Loucy (cell line): ENCODE results near the gene ZNF195.

ENCODE experiments used
- H2AFZ ChIP-seq: fragments of 200-600 bp; sonication (generic); 2 replicates; pipeline ENCODE4 v1.6.0; 2016; ENCODE audit warnings: antibody characterized with exemption, mild to moderate bottlenecking, low read length, moderate library complexity
- H3F3A ChIP-seq: fragments of 200-600 bp; 2 replicates; pipeline ENCODE4 v1.6.0; 2016; ENCODE audit warnings: antibody characterized with exemption, low read depth, mild to moderate bottlenecking
- H3K27me3 ChIP-seq: fragments of 200-600 bp; sonication (generic); 2 replicates; pipeline ENCODE4 v1.6.1; 2014; ENCODE audit warnings: low read length, mild to moderate bottlenecking; ENCODE audit not compliant: insufficient read depth, poor library complexity, severe bottlenecking
- H3K36me3 ChIP-seq: fragments of 200-600 bp; sonication (generic); 2 replicates; pipeline ENCODE4 v1.6.1; 2016; ENCODE audit warnings: low read length; ENCODE audit not compliant: insufficient read depth
- H3K4me1 ChIP-seq: fragments of 200-600 bp; sonication (generic); 2 replicates; pipeline ENCODE4 v1.5.1; 2014; ENCODE audit warnings: low read length, mild to moderate bottlenecking; ENCODE audit not compliant: insufficient read depth, poor library complexity, severe bottlenecking
- H3K4me2 ChIP-seq: fragments of 200-600 bp; sonication (generic); 2 replicates; pipeline ENCODE4 v1.6.0; 2014; ENCODE audit warnings: antibody characterized with exemption, low read length, low read depth, mild to moderate bottlenecking; ENCODE audit not compliant: poor library complexity, severe bottlenecking
- H3K4me3 ChIP-seq: fragments of 200-600 bp; sonication (generic); 2 replicates; pipeline ENCODE4 v1.5.1; 2014; ENCODE audit warnings: low read length, mild to moderate bottlenecking, mixed read lengths; ENCODE audit not compliant: poor library complexity, severe bottlenecking
- H3K79me2 ChIP-seq: fragments of 200-600 bp; sonication (generic); 2 replicates; pipeline ENCODE4 v1.6.1; 2014; ENCODE audit warnings: low read length; ENCODE audit not compliant: insufficient read depth
- H3K9ac ChIP-seq: fragments of 200-600 bp; sonication (generic); 2 replicates; pipeline ENCODE4 v1.6.0; 2014; ENCODE audit warnings: mild to moderate bottlenecking, low read depth, low read length, moderate library complexity; ENCODE audit not compliant: poor library complexity, severe bottlenecking
- H3K9me2 ChIP-seq: fragments of 200-600 bp; sonication (generic); replicated peaks from 2 replicates; pipeline ENCODE4 v1.6.1; 2016; ENCODE audit warnings: low read depth, low read length, mixed read lengths
- H3K9me3 ChIP-seq: fragments of 200-600 bp; sonication (generic); 2 replicates; pipeline ENCODE4 v1.6.1; 2014; ENCODE audit warnings: mild to moderate bottlenecking, antibody characterized with exemption, low read length, low read depth; ENCODE audit not compliant: insufficient read depth
- H4K20me1 ChIP-seq: fragments of 200-600 bp; sonication (generic); 2 replicates; pipeline ENCODE4 v1.6.0; 2014; ENCODE audit warnings: antibody characterized with exemption, low read length, mild to moderate bottlenecking; ENCODE audit not compliant: insufficient read depth, poor library complexity, severe bottlenecking
- CTCF ChIP-seq: fragments of 200-600 bp; sonication (generic); conservative IDR thresholded peaks from 2 replicates; pipeline ENCODE4 v1.5.1; 2014; ENCODE audit warnings: mild to moderate bottlenecking, antibody characterized with exemption, low read length
- EZH2phosphoT487 ChIP-seq: fragments of 200-600 bp; IDR thresholded peaks from 2 replicates; pipeline ENCODE4 v1.6.1; 2018; ENCODE audit warnings: antibody characterized with exemption, mild to moderate bottlenecking, moderate library complexity, borderline replicate concordance

The ZNF195 gene

GRCh38 chr11:3344327-3345174 lies 34.4 kb downstream of the ZNF195 start:
- TF ChIP-seq CTCF (no peak), EZH2phosphoT487 (no peak)
- no peak overlapping the region for H3K4me3 ChIP-seq
- H3K27me3 ChIP-seq, result no peaks in the 10 kb centered on the region
- no peaks in the 10 kb centered on the region; the same call in 1 of the 2 replicates for H3K9me3 ChIP-seq
- H3F3A ChIP-seq, result no peaks in the 10 kb centered on the region
- no peak overlapping the region for H3K4me2 ChIP-seq
- H3K9me2 ChIP-seq, result no peaks in the 10 kb centered on the region
- no peaks in the 10 kb centered on the region for H4K20me1 ChIP-seq
- H3K9ac ChIP-seq, result no peak overlapping the region
- no peaks in the 10 kb centered on the region for H3K4me1 ChIP-seq
- H3K79me2 ChIP-seq, result no peaks in the 10 kb centered on the region
- no peak overlapping the region for H2AFZ ChIP-seq
- no peaks in the 10 kb centered on the region for H3K36me3 ChIP-seq

GRCh38 chr11:3342709-3343108 lies 36.2 kb downstream of the ZNF195 start:
- Histone ChIP-seq H2AFZ (no peak overlapping the region), H3K27me3 (no peaks in the 10 kb centered on the region), H3K36me3 (no peaks in the 10 kb centered on the region), H3K4me2 (no peak overlapping the region), H3F3A (no peaks in the 10 kb centered on the region), H3K4me1 (no peaks in the 10 kb centered on the region), H3K79me2 (no peaks in the 10 kb centered on the region), H3K9me3 (no peaks in the 10 kb centered on the region; the same call in 1 of the 2 replicates), H3K9ac (no peak overlapping the region), H3K4me3 (no peak overlapping the region), H3K9me2 (no peaks in the 10 kb centered on the region), H4K20me1 (no peaks in the 10 kb centered on the region)
- TF ChIP-seq EZH2phosphoT487, result no peak
- TF ChIP-seq CTCF, result no peak

- no peaks in the 10 kb centered on the region for H3K4me1 ChIP-seq
- no peaks in the 10 kb centered on the region for H3F3A ChIP-seq
- H3K79me2 ChIP-seq, result no peaks in the 10 kb centered on the region
- no peaks in the 10 kb centered on the region for H3K9me3 ChIP-seq
- no peaks in the 10 kb centered on the region for H3K9me2 ChIP-seq
- H3K4me2 ChIP-seq, result no peak overlapping the region
- no peak overlapping the region for H3K9ac ChIP-seq
- H2AFZ ChIP-seq, result peak overlapping the region; percentile 58
- H4K20me1 ChIP-seq, result no peaks in the 10 kb centered on the region
- H3K4me3 ChIP-seq, result no peak overlapping the region
- no peaks in the 10 kb centered on the region for H3K36me3 ChIP-seq
- H3K27me3 ChIP-seq, result no peaks in the 10 kb centered on the region
- peak; percentile 94 for TF ChIP-seq CTCF
- TF ChIP-seq EZH2phosphoT487, result no peak
These were observed 37.6 kb downstream of the ZNF195 start for GRCh38 chr11:3341298-3341697.
